GM12801 (cell line): ENCODE measurements around the gene SALL4.

Source experiments
- TF ChIP-seq, protein P1 (sequence below): IDR thresholded peaks from one replicate; pipeline ENCODE4 v1.5.1; 2011; ENCODE audit warnings: control low read depth; ENCODE audit not compliant: insufficient read length; ENCODE audit errors: extremely low read depth

Gene SALL4

DNA sequence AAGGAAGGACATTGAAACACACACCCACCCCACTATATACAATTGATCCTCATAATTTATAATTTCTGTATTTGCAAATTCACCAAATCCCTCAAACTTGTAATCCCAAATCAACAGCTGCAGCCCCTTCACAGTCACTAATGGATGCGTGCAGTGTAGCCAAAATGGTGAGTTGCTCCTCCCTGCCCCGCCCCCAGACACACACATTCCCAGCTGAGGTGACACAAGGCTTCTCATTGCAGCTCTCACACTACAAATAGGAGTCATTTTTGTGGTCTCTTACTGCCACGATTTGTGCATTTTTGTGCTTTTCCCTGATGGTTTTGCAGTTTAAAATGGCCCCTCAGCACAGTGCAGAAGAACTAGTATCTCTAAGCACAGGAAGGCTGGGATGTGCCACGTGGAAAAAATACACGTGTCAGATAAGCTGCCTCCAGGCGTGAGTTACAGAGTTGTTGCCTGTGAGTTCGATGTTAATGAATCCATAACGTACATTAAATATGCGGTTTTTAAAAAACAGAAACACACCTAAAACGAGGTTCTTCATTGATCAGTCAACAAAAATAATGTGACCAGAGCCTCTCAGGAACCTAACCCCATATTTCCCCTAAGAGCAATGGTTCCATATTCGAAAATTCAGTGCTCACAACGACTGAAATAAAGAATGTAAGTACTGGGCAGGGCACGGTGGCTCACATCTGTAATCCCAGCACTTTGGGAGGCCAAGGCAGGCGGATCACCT is 42.4 kb downstream of the SALL4 start:
- TF ChIP-seq, protein P1, sequence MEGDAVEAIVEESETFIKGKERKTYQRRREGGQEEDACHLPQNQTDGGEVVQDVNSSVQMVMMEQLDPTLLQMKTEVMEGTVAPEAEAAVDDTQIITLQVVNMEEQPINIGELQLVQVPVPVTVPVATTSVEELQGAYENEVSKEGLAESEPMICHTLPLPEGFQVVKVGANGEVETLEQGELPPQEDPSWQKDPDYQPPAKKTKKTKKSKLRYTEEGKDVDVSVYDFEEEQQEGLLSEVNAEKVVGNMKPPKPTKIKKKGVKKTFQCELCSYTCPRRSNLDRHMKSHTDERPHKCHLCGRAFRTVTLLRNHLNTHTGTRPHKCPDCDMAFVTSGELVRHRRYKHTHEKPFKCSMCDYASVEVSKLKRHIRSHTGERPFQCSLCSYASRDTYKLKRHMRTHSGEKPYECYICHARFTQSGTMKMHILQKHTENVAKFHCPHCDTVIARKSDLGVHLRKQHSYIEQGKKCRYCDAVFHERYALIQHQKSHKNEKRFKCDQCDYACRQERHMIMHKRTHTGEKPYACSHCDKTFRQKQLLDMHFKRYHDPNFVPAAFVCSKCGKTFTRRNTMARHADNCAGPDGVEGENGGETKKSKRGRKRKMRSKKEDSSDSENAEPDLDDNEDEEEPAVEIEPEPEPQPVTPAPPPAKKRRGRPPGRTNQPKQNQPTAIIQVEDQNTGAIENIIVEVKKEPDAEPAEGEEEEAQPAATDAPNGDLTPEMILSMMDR, result no peak

DNA sequence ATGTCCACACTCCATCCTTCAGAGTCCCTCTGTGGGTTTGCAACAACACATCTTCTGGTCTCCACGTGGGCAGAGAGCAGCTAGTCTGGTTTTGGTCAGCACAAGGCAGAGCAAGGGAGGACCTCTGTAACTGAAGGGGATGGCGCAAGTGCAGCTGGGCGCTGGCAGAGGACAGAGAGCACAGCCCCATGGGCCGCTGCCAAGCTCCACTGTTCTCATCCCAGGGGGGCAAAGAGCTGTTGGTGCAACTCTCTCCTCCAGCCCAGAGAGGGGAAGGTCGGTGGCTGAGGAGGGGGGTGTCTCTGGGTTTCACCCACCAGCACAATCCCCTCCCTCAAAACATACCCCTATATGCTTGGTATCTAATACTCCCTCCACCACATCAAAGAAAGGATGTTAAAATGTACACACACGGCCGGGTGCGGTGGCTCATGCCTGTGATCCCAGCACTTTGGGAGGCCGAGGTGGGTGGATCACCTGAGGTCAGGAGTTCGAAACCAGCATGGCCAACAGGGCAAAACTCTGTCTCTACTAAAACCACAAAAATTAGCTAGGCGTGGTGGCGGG is 43.3 kb downstream of the SALL4 start:
- TF ChIP-seq, protein P1, result no peak

DNA sequence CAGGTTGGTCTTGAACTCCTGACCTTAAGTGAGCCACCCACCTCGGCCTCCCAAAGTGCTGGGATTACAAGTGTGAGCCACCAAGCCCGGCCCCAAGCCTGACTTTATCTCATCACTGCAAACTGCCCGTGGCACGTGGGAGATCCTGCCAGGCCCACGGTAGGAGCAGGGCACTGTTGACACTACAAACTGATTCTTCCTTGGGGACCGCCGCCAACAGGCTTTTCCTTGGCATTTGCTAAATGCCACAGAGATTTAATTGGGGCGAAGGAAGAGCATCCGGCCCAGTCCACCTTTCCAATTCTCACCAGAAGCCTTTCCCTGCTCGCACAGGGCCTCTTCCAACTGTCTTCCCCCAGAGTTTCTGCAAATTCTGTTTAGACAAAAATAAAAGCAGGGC is 45.1 kb downstream of the SALL4 start:
- TF ChIP-seq, protein P1, result no peak

DNA sequence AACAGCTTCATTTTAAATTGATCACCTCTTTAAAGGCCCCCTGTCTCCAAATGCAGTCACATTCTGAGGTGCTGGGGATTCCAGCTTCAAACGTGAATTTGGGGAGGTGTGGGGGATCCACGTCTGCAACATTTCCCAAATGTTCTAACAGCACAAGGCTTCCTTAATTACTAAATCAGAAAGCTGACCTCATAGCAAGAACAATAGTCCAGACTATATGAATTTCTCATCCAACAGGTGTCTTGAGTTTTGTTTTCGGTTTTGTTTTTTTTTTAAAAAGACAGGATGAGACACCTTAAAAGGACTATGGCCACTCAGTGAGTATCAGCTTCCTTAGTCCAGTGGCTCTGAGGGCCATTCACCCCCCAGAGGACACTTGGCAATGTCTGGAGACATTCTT is 45.7 kb downstream of the SALL4 start:
- TF ChIP-seq, protein P1, result no peak

DNA sequence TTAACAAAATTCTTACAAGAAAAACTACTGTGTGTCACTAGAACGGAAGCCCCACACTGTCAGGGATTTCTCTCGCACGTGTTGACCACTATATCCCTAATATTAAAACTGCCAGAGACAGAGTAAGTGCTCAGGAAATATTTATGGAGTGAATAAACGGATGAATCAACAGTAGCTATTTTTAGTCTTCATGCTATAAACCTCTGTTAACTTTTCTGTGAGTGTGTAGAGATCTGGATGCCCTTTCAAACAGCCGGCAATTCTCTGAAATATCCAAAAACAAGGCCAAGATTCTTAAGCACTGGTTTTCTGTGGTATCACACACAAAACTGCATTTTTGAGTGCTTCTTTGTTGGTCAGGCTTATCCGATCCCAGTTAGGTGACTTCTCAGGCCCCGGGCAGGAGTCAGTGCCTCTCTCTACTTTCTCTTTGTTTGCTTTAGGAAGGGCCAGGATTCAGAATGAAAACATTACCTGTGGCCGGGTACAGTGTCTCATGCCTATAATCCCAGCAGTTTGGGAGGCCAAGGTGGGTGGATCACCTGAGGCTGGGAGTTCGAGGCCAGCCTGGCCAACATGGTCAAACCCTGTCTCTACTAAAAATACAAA is 49.9 kb downstream of the SALL4 start:
- TF ChIP-seq, protein P1, result no peak

DNA sequence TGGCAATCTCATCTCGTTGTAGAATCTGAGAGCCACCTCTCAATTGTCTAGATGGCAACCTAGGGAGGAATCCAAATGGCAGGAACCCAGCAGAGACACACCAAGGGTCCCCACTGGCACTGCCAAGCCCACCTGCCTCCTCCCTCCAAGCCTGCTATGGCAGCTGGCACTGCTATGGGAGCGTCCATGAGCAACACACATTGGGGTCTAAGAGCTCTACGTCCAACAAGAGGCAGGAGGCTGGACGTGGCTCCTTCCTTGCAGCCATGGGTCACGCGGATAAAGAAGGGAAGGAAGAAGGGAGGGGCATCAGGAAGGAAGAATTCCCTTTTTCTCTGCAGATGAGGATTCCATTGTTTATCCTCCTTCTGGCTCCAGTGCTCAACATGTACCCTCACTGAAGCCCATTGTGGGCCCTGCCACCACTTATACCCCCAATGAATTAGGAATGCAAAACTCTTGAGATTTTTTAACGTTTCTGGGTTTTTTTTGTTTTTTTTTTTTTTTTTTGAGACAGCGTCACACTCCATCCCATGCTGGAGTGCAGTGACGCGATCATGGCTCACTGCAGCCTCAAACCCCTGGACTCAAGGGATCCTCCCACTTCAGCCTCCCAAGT is 51.4 kb downstream of the SALL4 start:
- TF ChIP-seq, protein P1, result no peak

GRCh38 chr20:51750037-51750769 is 52.1 kb downstream of the SALL4 start:
- TF ChIP-seq, protein P1, result no peak
